BLaER1 (cell line): ENCODE data around the gene CHRNB2.

Experiments used
- H3K27ac ChIP-seq: shearing (Covaris generic); formaldehyde crosslinking; 2 replicates; pipeline ENCODE4 v1.8.1; 2022
- H3K27me3 ChIP-seq: shearing (Covaris generic); formaldehyde crosslinking; 2 replicates; pipeline ENCODE4 v1.8.1; 2022
- H3K36me3 ChIP-seq: shearing (Covaris generic); formaldehyde crosslinking; 2 replicates; pipeline ENCODE4 v1.8.1; 2022
- H3K4me1 ChIP-seq: shearing (Covaris generic); formaldehyde crosslinking; 2 replicates; pipeline ENCODE4 v1.8.1; 2022
- H3K4me2 ChIP-seq: shearing (Covaris generic); formaldehyde crosslinking; 2 replicates; pipeline ENCODE4 v1.8.1; 2022
- H3K4me3 ChIP-seq: shearing (Covaris generic); formaldehyde crosslinking; 2 replicates; pipeline ENCODE4 v1.8.1; 2022
- H3K9ac ChIP-seq: shearing (Covaris generic); formaldehyde crosslinking; 2 replicates; pipeline ENCODE4 v1.8.1; 2022
- H3K9me3 ChIP-seq: shearing (Covaris generic); formaldehyde crosslinking; 2 replicates; pipeline ENCODE4 v1.8.1; 2022
- H4K20me1 ChIP-seq: shearing (Covaris generic); formaldehyde crosslinking; 2 replicates; pipeline ENCODE4 v1.8.1; 2022
- Cebpa-rat ChIP-seq: shearing (Covaris generic); IDR thresholded peaks from 2 replicates; pipeline ENCODE4 v1.8.1; 2022

Gene CHRNB2

GRCh38 chr1:154619181-154619948 lies 51.8 kb downstream of the CHRNB2 start:
- peaks cover 44% of the 10 kb centered on the region for H3K4me1 ChIP-seq

GRCh38 chr1:154620751-154621150 lies 53.2 kb downstream of the CHRNB2 start:
- H3K27me3 ChIP-seq, result no peaks in the 10 kb centered on the region
- TF ChIP-seq Cebpa-rat, result no peak
- H3K4me2 ChIP-seq, result no peak overlapping the region
- H3K9me3 ChIP-seq, result no peaks in the 10 kb centered on the region
- no peak overlapping the region for H3K9ac ChIP-seq
- peaks cover 94% of the 10 kb centered on the region for H4K20me1 ChIP-seq
- H3K4me1 ChIP-seq, result peaks cover 51% of the 10 kb centered on the region
- H3K27ac ChIP-seq, result no peak overlapping the region
- H3K36me3 ChIP-seq, result peaks cover 69% of the 10 kb centered on the region
- no peak overlapping the region for H3K4me3 ChIP-seq

More at GRCh38 chr1:154619181-154619948, 51.8 kb downstream of the CHRNB2 start:
- H3K9me3 ChIP-seq, result no peaks in the 10 kb centered on the region
- H3K27ac ChIP-seq, result 0 out of 2 replicates have a peak overlapping the region, but pooled peaks have one; percentile 21
- peaks cover 67% of the 10 kb centered on the region for H3K36me3 ChIP-seq
- no peak overlapping the region for H3K9ac ChIP-seq
- H3K4me2 ChIP-seq, result peak overlapping the region; percentile 55
- no peaks in the 10 kb centered on the region for H3K27me3 ChIP-seq
- TF ChIP-seq Cebpa-rat, result no peak
- peaks cover 94% of the 10 kb centered on the region for H4K20me1 ChIP-seq
- no peak overlapping the region for H3K4me3 ChIP-seq

- H3K4me2 ChIP-seq, result no peak overlapping the region
- H3K4me1 ChIP-seq, result peaks cover 58% of the 10 kb centered on the region
- H3K9me3 ChIP-seq, result no peaks in the 10 kb centered on the region
- H4K20me1 ChIP-seq, result peaks cover 94% of the 10 kb centered on the region
- peaks cover 64% of the 10 kb centered on the region for H3K36me3 ChIP-seq
- no peak overlapping the region for H3K9ac ChIP-seq
- H3K27ac ChIP-seq, result no peak overlapping the region
- no peaks in the 10 kb centered on the region for H3K27me3 ChIP-seq
- H3K4me3 ChIP-seq, result no peak overlapping the region
- no peak for TF ChIP-seq Cebpa-rat
Measured at GRCh38 chr1:154621875-154622274, 54.3 kb downstream of the CHRNB2 start.

GRCh38 chr1:154622503-154623039 lies 55.0 kb downstream of the CHRNB2 start:
- no peak for TF ChIP-seq Cebpa-rat
- Histone ChIP-seq H3K27ac (no peak overlapping the region), H3K36me3 (peaks cover 59% of the 10 kb centered on the region), H3K9me3 (no peaks in the 10 kb centered on the region), H3K4me1 (peaks cover 54% of the 10 kb centered on the region), H3K4me2 (no peak overlapping the region), H4K20me1 (peaks cover 90% of the 10 kb centered on the region), H3K9ac (no peak overlapping the region), H3K27me3 (no peaks in the 10 kb centered on the region), H3K4me3 (no peak overlapping the region)

GRCh38 chr1:154623358-154623757 lies 55.8 kb downstream of the CHRNB2 start:
- Histone ChIP-seq H3K4me3 (no peak overlapping the region), H3K9ac (no peak overlapping the region), H3K4me1 (peaks cover 54% of the 10 kb centered on the region), H3K27ac (no peak overlapping the region), H4K20me1 (peaks cover 85% of the 10 kb centered on the region), H3K36me3 (peaks cover 58% of the 10 kb centered on the region), H3K27me3 (no peaks in the 10 kb centered on the region), H3K4me2 (no peak overlapping the region), H3K9me3 (no peaks in the 10 kb centered on the region)
- TF ChIP-seq Cebpa-rat, result no peak

- Histone ChIP-seq H3K9ac (no peak overlapping the region), H3K27ac (no peak overlapping the region), H3K4me3 (no peak overlapping the region), H3K4me1 (peaks cover 39% of the 10 kb centered on the region), H3K27me3 (no peaks in the 10 kb centered on the region), H3K9me3 (peaks cover 10% of the 10 kb centered on the region; the same call in 1 of the 2 replicates), H3K4me2 (no peak overlapping the region), H3K36me3 (peaks cover 41% of the 10 kb centered on the region), H4K20me1 (peaks cover 69% of the 10 kb centered on the region)
- no peak for TF ChIP-seq Cebpa-rat
Measured at GRCh38 chr1:154624746-154625643, 57.4 kb downstream of the CHRNB2 start.

GRCh38 chr1:154626456-154627256 lies 59.1 kb downstream of the CHRNB2 start:
- peaks cover 55% of the 10 kb centered on the region for H4K20me1 ChIP-seq
- H3K27ac ChIP-seq, result peak overlapping the region; percentile 92
- no peaks in the 10 kb centered on the region for H3K27me3 ChIP-seq
- peak overlapping the region; percentile 94 for H3K9ac ChIP-seq
- H3K4me3 ChIP-seq, result peak overlapping the region; percentile 84
- peak overlapping the region; percentile 93 for H3K4me2 ChIP-seq
- H3K36me3 ChIP-seq, result peaks cover 38% of the 10 kb centered on the region
- peaks cover 12% of the 10 kb centered on the region; the same call in 1 of the 2 replicates for H3K9me3 ChIP-seq
- no peak; the same call in 1 of the 2 replicates for TF ChIP-seq Cebpa-rat
- peaks cover 36% of the 10 kb centered on the region for H3K4me1 ChIP-seq

GRCh38 chr1:154627257-154628120 lies 59.9 kb downstream of the CHRNB2 start:
- no peaks in the 10 kb centered on the region for H3K27me3 ChIP-seq
- peaks cover 31% of the 10 kb centered on the region for H3K4me1 ChIP-seq
- H3K27ac ChIP-seq, result peak overlapping the region; percentile 92
- peaks cover 30% of the 10 kb centered on the region for H3K36me3 ChIP-seq
- H3K4me3 ChIP-seq, result peak overlapping the region; percentile 84
- H3K9ac ChIP-seq, result peak overlapping the region; percentile 94
- 0 out of 2 replicates have a peak, but pooled peaks have one; percentile 49 for TF ChIP-seq Cebpa-rat
- peaks cover 47% of the 10 kb centered on the region for H4K20me1 ChIP-seq
- peak overlapping the region; percentile 93 for H3K4me2 ChIP-seq
- peaks cover 12% of the 10 kb centered on the region; the same call in 1 of the 2 replicates for H3K9me3 ChIP-seq
